CD4-positive, CD25-positive, alpha-beta regulatory T cell (primary cell): ENCODE results near the gene FCGR2B. TPM values are rescaled to one million over a fixed set of nuclear protein-coding genes. Genes with fewer than 3 reads are reported as not detected.
"Not testable (repeated sequence)": the region's sequence is repeated elsewhere in the genome, so short reads cannot be mapped to it uniquely, and the experiment has no call there.

Experiments
- ATAC-seq, 2 donors: fragments of 150-1000 bp; cut with Tn5 transposase; one replicate each; pipeline ENCODE4 v1.10.0; 2021; ENCODE audit warnings: low read depth in 2 of 2, moderate number of reproducible peaks in 2 of 2, moderate library complexity in 1 of 2
- DNase-seq, 3 donors: peaks; one replicate each; pipeline versions ENCODE4 v3.0.0 to v3.0.0-alpha.2; 2012 to 2022; ENCODE audit warnings: mixed read lengths in 1 of 3
- H3K27ac ChIP-seq: one replicate; pipeline ENCODE4 v1.7.0; 2013; ENCODE audit warnings: mild to moderate bottlenecking, low read length; ENCODE audit not compliant: insufficient read depth, poor library complexity, severe bottlenecking
- H3K27me3 ChIP-seq: one replicate; pipeline ENCODE4 v1.7.0; 2013; ENCODE audit warnings: low read length; ENCODE audit not compliant: control insufficient read depth, insufficient read depth
- H3K36me3 ChIP-seq: one replicate; pipeline ENCODE4 v1.7.0; 2013; ENCODE audit warnings: mild to moderate bottlenecking, low read length, moderate library complexity; ENCODE audit not compliant: control insufficient read depth, insufficient read depth
- H3K4me1 ChIP-seq: 2 replicates; pipeline ENCODE4 v1.7.0; 2013; ENCODE audit warnings: mild to moderate bottlenecking, low read length; ENCODE audit not compliant: insufficient read depth, control insufficient read depth, poor library complexity, severe bottlenecking
- H3K4me3 ChIP-seq: one replicate; pipeline ENCODE4 v1.7.0; 2013; ENCODE audit warnings: low read depth, mild to moderate bottlenecking, low read length, moderate library complexity
- H3K9me3 ChIP-seq, 2 experiments: 1 replicate in 1 of 2; 2 replicates in 1 of 2; pipeline ENCODE4 v1.7.0; 2013; ENCODE audit warnings: low read length in 2 of 2, mild to moderate bottlenecking in 1 of 2, moderate library complexity in 1 of 2; ENCODE audit not compliant: control insufficient read depth in 2 of 2
- H3K27ac Mint-ChIP-seq, 3 donors: one replicate each; pipeline ENCODE4 v1.8.0; 2020 to 2022; ENCODE audit warnings: mild to moderate bottlenecking in 3 of 3, mixed read lengths in 3 of 3, moderate library complexity in 2 of 3
- H3K27me3 Mint-ChIP-seq: one replicate; pipeline ENCODE4 v1.8.0; 2022; ENCODE audit warnings: mild to moderate bottlenecking, mixed read lengths
- H3K36me3 Mint-ChIP-seq: one replicate; pipeline ENCODE4 v1.8.0; 2020; ENCODE audit warnings: mixed read lengths
- H3K4me1 Mint-ChIP-seq, 4 donors: one replicate each; pipeline ENCODE4 v1.8.0; 2020 to 2022; ENCODE audit warnings: mixed read lengths in 4 of 4, mild to moderate bottlenecking in 1 of 4
- H3K4me3 Mint-ChIP-seq, 4 donors: one replicate each; pipeline ENCODE4 v1.8.0; 2020 to 2022; ENCODE audit warnings: mild to moderate bottlenecking in 4 of 4, mixed read lengths in 4 of 4, moderate library complexity in 3 of 4
- H3K9me3 Mint-ChIP-seq, 7 donors: one replicate each; pipeline ENCODE4 v1.8.0; 2020 to 2022; ENCODE audit warnings: mixed read lengths in 7 of 7, mild to moderate bottlenecking in 3 of 7, moderate library complexity in 2 of 7
- polyA plus RNA-seq, 4 donors: library from polyadenylated mRNA; unstranded; fragments of 300-500 nt; fragmentation: Illumina TruSeq; gene quantifications; one replicate each; pipeline ENCODE4 v1.2.3, GENCODE V29; 2021
- total RNA-seq: library from RNA; stranded (reverse); gene quantifications from one replicate; pipeline ENCODE4 v1.2.3, GENCODE V29; 2022

Gene FCGR2B
- total and polyA plus RNA-seq, 5 donors from 2014 or later = 0.16 to 1.2 (median 0.53) TPM; not detected in 2

- H3K9me3 Mint-ChIP-seq, H3K4me3 ChIP-seq, ATAC-seq, H3K4me1 Mint-ChIP-seq, H3K36me3 ChIP-seq, H3K4me3 Mint-ChIP-seq, DNase-seq, H3K36me3 Mint-ChIP-seq, H3K27ac Mint-ChIP-seq, H3K27me3 ChIP-seq, H3K9me3 ChIP-seq, H3K27ac ChIP-seq, H3K4me1 ChIP-seq: not testable (repeated sequence)
- peaks cover 15% of the 10 kb centered on the region for H3K27me3 Mint-ChIP-seq
Measured at GRCh38 chr1:161674908-161675307, 12.0 kb downstream of the FCGR2B start.

- no peak overlapping the region for H3K27ac ChIP-seq
- no peak overlapping the region for H3K4me3 ChIP-seq
- H3K9me3 Mint-ChIP-seq = no peaks in the 10 kb centered on the region
- ATAC-seq (no peak), DNase-seq (no peak)
- H3K27me3 Mint-ChIP-seq = peaks cover 16% of the 10 kb centered on the region
- H3K36me3 ChIP-seq = no peaks in the 10 kb centered on the region
- peaks cover 3% of the 10 kb centered on the region for H3K27me3 ChIP-seq
- no peaks in the 10 kb centered on the region for H3K36me3 Mint-ChIP-seq
- H3K4me1 ChIP-seq = no peaks in the 10 kb centered on the region
- no peaks in the 10 kb centered on the region for H3K9me3 ChIP-seq
- no peak overlapping the region for H3K4me3 Mint-ChIP-seq
- H3K4me1 Mint-ChIP-seq = no peaks in the 10 kb centered on the region
- H3K27ac Mint-ChIP-seq = no peak overlapping the region
Measured at GRCh38 chr1:161676441-161676840, 13.5 kb downstream of the FCGR2B start.

GRCh38 chr1:161676958-161677689, 14.2 kb downstream of the FCGR2B start:
- Histone ChIP-seq H3K27me3 (peaks cover 3% of the 10 kb centered on the region), H3K36me3 (no peaks in the 10 kb centered on the region), H3K9me3 (no peaks in the 10 kb centered on the region), H3K27ac (no peak overlapping the region), H3K4me3 (no peak overlapping the region), H3K4me1 (no peaks in the 10 kb centered on the region)
- DNase-seq (no peak), ATAC-seq (no peak)
- Mint-ChIP-seq H3K27ac (no peak overlapping the region), H3K36me3 (no peaks in the 10 kb centered on the region), H3K27me3 (peaks cover 23% of the 10 kb centered on the region), H3K9me3 (no peaks in the 10 kb centered on the region), H3K4me3 (no peak overlapping the region), H3K4me1 (no peaks in the 10 kb centered on the region)

GRCh38 chr1:161678500-161678899, 15.6 kb downstream of the FCGR2B start:
- Histone ChIP-seq H3K9me3 (no peaks in the 10 kb centered on the region), H3K4me1 (no peaks in the 10 kb centered on the region), H3K4me3 (no peak overlapping the region), H3K27ac (no peak overlapping the region), H3K27me3 (peaks cover 10% of the 10 kb centered on the region), H3K36me3 (no peaks in the 10 kb centered on the region)
- Mint-ChIP-seq H3K27ac (no peak overlapping the region), H3K36me3 (no peaks in the 10 kb centered on the region), H3K4me3 (no peak overlapping the region), H3K27me3 (peaks cover 31% of the 10 kb centered on the region), H3K4me1 (no peaks in the 10 kb centered on the region), H3K9me3 (no peaks in the 10 kb centered on the region)
- DNase-seq (no peak), ATAC-seq (no peak)

GRCh38 chr1:161681879-161682278, 18.9 kb downstream of the FCGR2B start:
- peaks cover 22% of the 10 kb centered on the region for H3K27me3 ChIP-seq
- ATAC-seq (no peak), DNase-seq (no peak)
- no peaks in the 10 kb centered on the region for H3K9me3 ChIP-seq
- H3K36me3 Mint-ChIP-seq = no peaks in the 10 kb centered on the region
- no peaks in the 10 kb centered on the region for H3K4me1 ChIP-seq
- H3K4me3 ChIP-seq = no peak overlapping the region
- no peak overlapping the region for H3K4me3 Mint-ChIP-seq
- H3K4me1 Mint-ChIP-seq = no peaks in the 10 kb centered on the region
- H3K27me3 Mint-ChIP-seq = peaks cover 47% of the 10 kb centered on the region
- H3K27ac Mint-ChIP-seq = no peak overlapping the region
- H3K9me3 Mint-ChIP-seq = no peaks in the 10 kb centered on the region
- no peaks in the 10 kb centered on the region for H3K36me3 ChIP-seq
- H3K27ac ChIP-seq = no peak overlapping the region

GRCh38 chr1:161688946-161689345, 26.0 kb downstream of the FCGR2B start:
- no peak for DNase-seq
- H3K4me3 ChIP-seq = no peak overlapping the region
- no peaks in the 10 kb centered on the region for H3K9me3 ChIP-seq
- Mint-ChIP-seq H3K9me3 (no peaks in the 10 kb centered on the region), H3K36me3 (no peaks in the 10 kb centered on the region), H3K4me3 (no peak overlapping the region), H3K4me1 (no peaks in the 10 kb centered on the region), H3K27me3 (peaks cover 35% of the 10 kb centered on the region), H3K27ac (no peak overlapping the region)
- ATAC-seq = no peak
- H3K4me1 ChIP-seq = no peaks in the 10 kb centered on the region
- peaks cover 24% of the 10 kb centered on the region for H3K27me3 ChIP-seq
- H3K27ac ChIP-seq = no peak overlapping the region
- H3K36me3 ChIP-seq = no peaks in the 10 kb centered on the region

GRCh38 chr1:161691846-161692245, 28.9 kb downstream of the FCGR2B start:
- no peak overlapping the region for H3K4me3 ChIP-seq
- no peaks in the 10 kb centered on the region for H3K9me3 ChIP-seq
- peaks cover 4% of the 10 kb centered on the region for H3K36me3 Mint-ChIP-seq
- no peak for ATAC-seq
- no peaks in the 10 kb centered on the region for H3K9me3 Mint-ChIP-seq
- H3K27ac Mint-ChIP-seq = no peak overlapping the region
- no peaks in the 10 kb centered on the region for H3K4me1 Mint-ChIP-seq
- no peak overlapping the region for H3K27ac ChIP-seq
- H3K4me1 ChIP-seq = no peaks in the 10 kb centered on the region
- no peaks in the 10 kb centered on the region for H3K36me3 ChIP-seq
- H3K4me3 Mint-ChIP-seq = no peak overlapping the region
- peaks cover 43% of the 10 kb centered on the region for H3K27me3 Mint-ChIP-seq
- DNase-seq = no peak
- H3K27me3 ChIP-seq = peaks cover 15% of the 10 kb centered on the region

GRCh38 chr1:161693020-161693712, 30.2 kb downstream of the FCGR2B start:
- not testable (repeated sequence) for H3K27ac ChIP-seq, H3K9me3 ChIP-seq, H3K4me1 ChIP-seq, H3K4me3 ChIP-seq, H3K4me1 Mint-ChIP-seq, H3K27ac Mint-ChIP-seq, H3K36me3 ChIP-seq, H3K36me3 Mint-ChIP-seq, H3K9me3 Mint-ChIP-seq, H3K4me3 Mint-ChIP-seq, ATAC-seq, DNase-seq
- peaks cover 13% of the 10 kb centered on the region for H3K27me3 ChIP-seq
- peaks cover 49% of the 10 kb centered on the region for H3K27me3 Mint-ChIP-seq
